SK-N-SH (cell line): Measurements from ENCODE around the gene SCEL. TPM values are rescaled to one million over a fixed set of nuclear protein-coding genes. Genes with fewer than 3 reads are reported as not detected.

Experiments
- CTCF ChIA-PET: fragments of 300-600, 350-600 bp; formaldehyde crosslinking; extraction: SDS; loops from one replicate; lab custom pipeline; 2021; lab: Yijun Ruan, JAX
- POLR2A ChIA-PET: fragments of 350-600 bp; sonication (Branson Sonifier 250); formaldehyde crosslinking; extraction: SDS; loops from one replicate; lab custom pipeline; 2020; ENCODE audit warnings: antibody characterized with exemption, inconsistent platforms; lab: Yijun Ruan, JAX
- DNase-seq: peaks from one replicate; pipeline ENCODE4 v3.0.0; 2012
- H2AFZ ChIP-seq: fragments of 200-600 bp; sonication (generic); 2 replicates; pipeline ENCODE4 v1.8.1; 2016; ENCODE audit warnings: antibody characterized with exemption, mild to moderate bottlenecking, low read depth
- H3F3A ChIP-seq: fragments of 200-600 bp; sonication (generic); replicated peaks from 2 replicates; pipeline ENCODE3; 2016; ENCODE audit warnings: antibody characterized with exemption, mild to moderate bottlenecking; ENCODE audit not compliant: insufficient read depth
- H3K27ac ChIP-seq, 2 experiments: fragments of 200-500 bp in 1 of 2; fragments of 200-600 bp in 1 of 2; sonication (Bioruptor generic) in 1 of 2; sonication (generic), shearing (Covaris generic) in 1 of 2; 2 replicates each; pipeline versions ENCODE4 v1.5.1 to v1.6.1; 2014 to 2016; ENCODE audit warnings: low read depth in 2 of 2, inconsistent platforms in 1 of 2, low read length in 1 of 2, mild to moderate bottlenecking in 1 of 2, mixed read lengths in 1 of 2
- H3K27me3 ChIP-seq: fragments of 200-600 bp; sonication (generic), shearing (Covaris generic); 2 replicates; pipeline ENCODE4 v1.6.1; 2016; ENCODE audit warnings: mixed run types; ENCODE audit not compliant: insufficient read depth
- H3K36me3 ChIP-seq, 2 experiments: fragments of 200-500 bp in 1 of 2; fragments of 200-600 bp in 1 of 2; sonication (Bioruptor generic) in 1 of 2; sonication (generic) in 1 of 2; replicated peaks in 1 of 2; 2 replicates each; pipeline versions ENCODE3 to v1.5.1; 2014 to 2016; ENCODE audit warnings: low read length in 1 of 2, mild to moderate bottlenecking in 1 of 2; ENCODE audit not compliant: insufficient read depth in 2 of 2, control insufficient read depth in 1 of 2
- H3K4me1 ChIP-seq, 2 experiments: fragments of 200-500 bp in 1 of 2; fragments of 200-600 bp in 1 of 2; sonication (Bioruptor generic) in 1 of 2; sonication (generic), shearing (Covaris generic) in 1 of 2; 2 replicates each; pipeline versions ENCODE4 v1.5.1 to v1.6.1; 2014 to 2016; ENCODE audit warnings: low read depth in 1 of 2, low read length in 1 of 2, mixed run types in 1 of 2; ENCODE audit not compliant: insufficient read depth in 2 of 2, control insufficient read depth in 1 of 2
- H3K4me2 ChIP-seq: fragments of 200-600 bp; sonication (generic), shearing (Covaris generic); 2 replicates; pipeline ENCODE4 v1.6.1; 2017; ENCODE audit warnings: mixed run types
- H3K4me3 ChIP-seq, 2 experiments: fragments of 200-500 bp in 1 of 2; fragments of 200-600 bp in 1 of 2; sonication (Bioruptor generic) in 1 of 2; sonication (generic), shearing (Covaris generic) in 1 of 2; 2 replicates each; pipeline versions ENCODE4 v1.5.1 to v1.8.1; 2014 to 2016; ENCODE audit warnings: low read depth in 2 of 2, inconsistent platforms in 1 of 2, low read length in 1 of 2, mild to moderate bottlenecking in 1 of 2, mixed read lengths in 1 of 2, moderate library complexity in 1 of 2
- H3K79me2 ChIP-seq: fragments of 200-600 bp; sonication (generic); 2 replicates; pipeline ENCODE4 v1.8.1; 2017; ENCODE audit warnings: mild to moderate bottlenecking; ENCODE audit not compliant: insufficient read depth
- H3K9ac ChIP-seq: fragments of 200-600 bp; sonication (generic); 2 replicates; pipeline ENCODE4 v1.6.1; 2017; ENCODE audit warnings: mixed run types
- H3K9me2 ChIP-seq: fragments of 200-600 bp; sonication (generic); 2 replicates; pipeline ENCODE4 v1.6.1; 2017; ENCODE audit warnings: mixed run types
- H3K9me3 ChIP-seq: fragments of 200-600 bp; sonication (generic); 2 replicates; pipeline ENCODE4 v1.6.1; 2017; ENCODE audit warnings: mixed run types, mild to moderate bottlenecking, moderate library complexity
- H4K20me1 ChIP-seq: fragments of 200-600 bp; sonication (generic); 2 replicates; pipeline ENCODE4 v1.6.1; 2017; ENCODE audit warnings: mild to moderate bottlenecking, mixed run types; ENCODE audit not compliant: insufficient read depth
- CHD2 ChIP-seq: fragments of 150-350 bp; IDR thresholded peaks from 2 replicates; pipeline ENCODE4 v1.6.1; 2018; ENCODE audit warnings: low read length; ENCODE audit not compliant: partially characterized antibody
- CTCF ChIP-seq: fragments of 200-600 bp; sonication (generic); IDR thresholded peaks from 2 replicates; pipeline ENCODE4 v1.6.1; 2017; ENCODE audit warnings: antibody characterized with exemption, mild to moderate bottlenecking, moderate library complexity
- EZH2phosphoT487 ChIP-seq: fragments of 200-600 bp; sonication (generic); IDR thresholded peaks from 2 replicates; pipeline ENCODE4 v1.6.1; 2017; ENCODE audit warnings: low read depth, mixed run types, mild to moderate bottlenecking, antibody characterized with exemption, moderate library complexity, borderline replicate concordance
- FOSL2 ChIP-seq: IDR thresholded peaks from 2 replicates; pipeline ENCODE4 v1.4.0; 2012; ENCODE audit warnings: low read depth, mild to moderate bottlenecking, moderate library complexity, borderline replicate concordance
- FOXJ3 ChIP-seq: sonication (generic); formaldehyde crosslinking; IDR thresholded peaks from 2 replicates; pipeline ENCODE4 v1.5.1; 2020; ENCODE audit warnings: mild to moderate bottlenecking, missing genetic modification reagents
- GABPA ChIP-seq: IDR thresholded peaks from 2 replicates; pipeline ENCODE4 v1.4.0; 2012; ENCODE audit warnings: low read depth, mild to moderate bottlenecking
- JUND ChIP-seq: IDR thresholded peaks from 2 replicates; pipeline ENCODE4 v1.4.0; 2012
- MEF2A ChIP-seq: IDR thresholded peaks from 2 replicates; pipeline ENCODE4 v1.4.0; 2012; ENCODE audit warnings: low read depth, borderline replicate concordance
- MXI1 ChIP-seq: IDR thresholded peaks from 2 replicates; pipeline ENCODE4 v1.6.1; 2012; ENCODE audit warnings: mild to moderate bottlenecking, low read depth, low read length, improper control_type of control experiment
- PBX3 ChIP-seq: IDR thresholded peaks from 2 replicates; pipeline ENCODE4; 2012
- RAD21 ChIP-seq: IDR thresholded peaks from 2 replicates; pipeline ENCODE4 v1.6.1; 2012; ENCODE audit warnings: mild to moderate bottlenecking, low read length
- RCOR1 ChIP-seq: fragments of 150-350 bp; IDR thresholded peaks from 2 replicates; pipeline ENCODE4 v1.6.1; 2017; ENCODE audit warnings: antibody characterized with exemption, low read length
- RFX5 ChIP-seq: IDR thresholded peaks from 2 replicates; pipeline ENCODE4 v1.6.1; 2012; ENCODE audit warnings: mild to moderate bottlenecking, improper control_type of control experiment, low read length
- WGBS: methylation state at CpG from one replicate; pipeline ENCODE4 v1.1.6; 2017; ENCODE audit warnings: low lambda C conversion rate; 5-methylcytosine and 5-hydroxymethylcytosine counted together
- polyA plus RNA-seq, 3 experiments: library from polyadenylated mRNA; depleted of rRNA; stranded (reverse); fragments of >200 nt; gene quantifications; 2 replicates each; pipeline ENCODE4 v1.2.3, GENCODE V29; 2012
- TF ChIP-seq, protein P1 (sequence below): IDR thresholded peaks from 2 replicates; pipeline ENCODE4 v1.6.1; 2012; ENCODE audit warnings: mild to moderate bottlenecking, low read depth, low read length, moderate library complexity
- TF ChIP-seq, protein P2 (sequence below): IDR thresholded peaks from 2 replicates; pipeline ENCODE4 v1.4.0; 2012; ENCODE audit warnings: low read depth, borderline replicate concordance
- TF ChIP-seq, protein P3 (sequence below): IDR thresholded peaks from 2 replicates; pipeline ENCODE4 v1.4.0; 2012; ENCODE audit warnings: low read depth
- TF ChIP-seq, protein P4 (sequence below): fragments of 150-350 bp; IDR thresholded peaks from 2 replicates; pipeline ENCODE4 v1.6.1; 2017; ENCODE audit warnings: antibody characterized with exemption, low read length, low read depth, borderline replicate concordance

SCEL gene
- polyA plus RNA-seq, 1 of the 3 experiments (the other 2 are of a cell fraction), result 0.02 TPM

GRCh38 chr13:77619655-77620054, 84.1 kb downstream of the SCEL start:
- H2AFZ ChIP-seq, result no peak overlapping the region
- no peaks in the 10 kb centered on the region for H3K9me2 ChIP-seq
- POLR2A ChIA-PET, result no interaction called here
- no peaks in the 10 kb centered on the region for H3K9me3 ChIP-seq
- no peak overlapping the region for H3K27ac ChIP-seq
- H3K4me3 ChIP-seq, result no peak overlapping the region
- H3K9ac ChIP-seq, result no peak overlapping the region
- 47% methylated on average over 5 of the region's 5 CpGs for WGBS
- no peak for DNase-seq
- H3K79me2 ChIP-seq, result no peaks in the 10 kb centered on the region
- TF ChIP-seq CHD2, result no peak
- TF ChIP-seq GABPA, result no peak
- no peak for TF ChIP-seq FOSL2
- H3K4me1 ChIP-seq, result no peaks in the 10 kb centered on the region
- no peak overlapping the region for H3K4me2 ChIP-seq
- no peaks in the 10 kb centered on the region for H3F3A ChIP-seq
- CTCF ChIA-PET, result interaction anchor here (0.7 to 1.1 kb wide), 2 partner anchors 13 to 55 kb away, joined by 3 read pairs; no protein-coding TSS in a partner anchor
- no peaks in the 10 kb centered on the region for H4K20me1 ChIP-seq
- no peaks in the 10 kb centered on the region for H3K36me3 ChIP-seq
- no peaks in the 10 kb centered on the region for H3K27me3 ChIP-seq

- H3K36me3 ChIP-seq, result no peaks in the 10 kb centered on the region
- DNase-seq, result no peak
- no peaks in the 10 kb centered on the region for H3K79me2 ChIP-seq
- no peaks in the 10 kb centered on the region for H3K9me3 ChIP-seq
- H3K9ac ChIP-seq, result no peak overlapping the region
- no peak overlapping the region for H3K4me2 ChIP-seq
- CTCF ChIA-PET, result interaction anchor here (0.7 to 1.1 kb wide), 2 partner anchors 12 to 55 kb away, joined by 3 read pairs; no protein-coding TSS in a partner anchor
- no peaks in the 10 kb centered on the region for H3K4me1 ChIP-seq
- POLR2A ChIA-PET, result no interaction called here
- WGBS, result 63% methylated on average over 1 of the region's 1 CpG
- TF ChIP-seq, protein P1, sequence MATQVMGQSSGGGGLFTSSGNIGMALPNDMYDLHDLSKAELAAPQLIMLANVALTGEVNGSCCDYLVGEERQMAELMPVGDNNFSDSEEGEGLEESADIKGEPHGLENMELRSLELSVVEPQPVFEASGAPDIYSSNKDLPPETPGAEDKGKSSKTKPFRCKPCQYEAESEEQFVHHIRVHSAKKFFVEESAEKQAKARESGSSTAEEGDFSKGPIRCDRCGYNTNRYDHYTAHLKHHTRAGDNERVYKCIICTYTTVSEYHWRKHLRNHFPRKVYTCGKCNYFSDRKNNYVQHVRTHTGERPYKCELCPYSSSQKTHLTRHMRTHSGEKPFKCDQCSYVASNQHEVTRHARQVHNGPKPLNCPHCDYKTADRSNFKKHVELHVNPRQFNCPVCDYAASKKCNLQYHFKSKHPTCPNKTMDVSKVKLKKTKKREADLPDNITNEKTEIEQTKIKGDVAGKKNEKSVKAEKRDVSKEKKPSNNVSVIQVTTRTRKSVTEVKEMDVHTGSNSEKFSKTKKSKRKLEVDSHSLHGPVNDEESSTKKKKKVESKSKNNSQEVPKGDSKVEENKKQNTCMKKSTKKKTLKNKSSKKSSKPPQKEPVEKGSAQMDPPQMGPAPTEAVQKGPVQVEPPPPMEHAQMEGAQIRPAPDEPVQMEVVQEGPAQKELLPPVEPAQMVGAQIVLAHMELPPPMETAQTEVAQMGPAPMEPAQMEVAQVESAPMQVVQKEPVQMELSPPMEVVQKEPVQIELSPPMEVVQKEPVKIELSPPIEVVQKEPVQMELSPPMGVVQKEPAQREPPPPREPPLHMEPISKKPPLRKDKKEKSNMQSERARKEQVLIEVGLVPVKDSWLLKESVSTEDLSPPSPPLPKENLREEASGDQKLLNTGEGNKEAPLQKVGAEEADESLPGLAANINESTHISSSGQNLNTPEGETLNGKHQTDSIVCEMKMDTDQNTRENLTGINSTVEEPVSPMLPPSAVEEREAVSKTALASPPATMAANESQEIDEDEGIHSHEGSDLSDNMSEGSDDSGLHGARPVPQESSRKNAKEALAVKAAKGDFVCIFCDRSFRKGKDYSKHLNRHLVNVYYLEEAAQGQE, result no peak
- TF ChIP-seq FOXJ3 (no peak), EZH2phosphoT487 (no peak), RFX5 (no peak), GABPA (no peak), PBX3 (no peak), JUND (no peak), MEF2A (no peak), MXI1 (no peak), CTCF (no peak), RCOR1 (no peak), RAD21 (no peak)
- TF ChIP-seq, protein P2, sequence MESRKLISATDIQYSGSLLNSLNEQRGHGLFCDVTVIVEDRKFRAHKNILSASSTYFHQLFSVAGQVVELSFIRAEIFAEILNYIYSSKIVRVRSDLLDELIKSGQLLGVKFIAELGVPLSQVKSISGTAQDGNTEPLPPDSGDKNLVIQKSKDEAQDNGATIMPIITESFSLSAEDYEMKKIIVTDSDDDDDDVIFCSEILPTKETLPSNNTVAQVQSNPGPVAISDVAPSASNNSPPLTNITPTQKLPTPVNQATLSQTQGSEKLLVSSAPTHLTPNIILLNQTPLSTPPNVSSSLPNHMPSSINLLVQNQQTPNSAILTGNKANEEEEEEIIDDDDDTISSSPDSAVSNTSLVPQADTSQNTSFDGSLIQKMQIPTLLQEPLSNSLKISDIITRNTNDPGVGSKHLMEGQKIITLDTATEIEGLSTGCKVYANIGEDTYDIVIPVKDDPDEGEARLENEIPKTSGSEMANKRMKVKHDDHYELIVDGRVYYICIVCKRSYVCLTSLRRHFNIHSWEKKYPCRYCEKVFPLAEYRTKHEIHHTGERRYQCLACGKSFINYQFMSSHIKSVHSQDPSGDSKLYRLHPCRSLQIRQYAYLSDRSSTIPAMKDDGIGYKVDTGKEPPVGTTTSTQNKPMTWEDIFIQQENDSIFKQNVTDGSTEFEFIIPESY, result no peak
- TF ChIP-seq, protein P3, sequence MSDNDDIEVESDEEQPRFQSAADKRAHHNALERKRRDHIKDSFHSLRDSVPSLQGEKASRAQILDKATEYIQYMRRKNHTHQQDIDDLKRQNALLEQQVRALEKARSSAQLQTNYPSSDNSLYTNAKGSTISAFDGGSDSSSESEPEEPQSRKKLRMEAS, result no peak
- TF ChIP-seq, protein P4, sequence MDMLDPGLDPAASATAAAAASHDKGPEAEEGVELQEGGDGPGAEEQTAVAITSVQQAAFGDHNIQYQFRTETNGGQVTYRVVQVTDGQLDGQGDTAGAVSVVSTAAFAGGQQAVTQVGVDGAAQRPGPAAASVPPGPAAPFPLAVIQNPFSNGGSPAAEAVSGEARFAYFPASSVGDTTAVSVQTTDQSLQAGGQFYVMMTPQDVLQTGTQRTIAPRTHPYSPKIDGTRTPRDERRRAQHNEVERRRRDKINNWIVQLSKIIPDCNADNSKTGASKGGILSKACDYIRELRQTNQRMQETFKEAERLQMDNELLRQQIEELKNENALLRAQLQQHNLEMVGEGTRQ, result no peak
- H3K27ac ChIP-seq, result no peak overlapping the region
- H4K20me1 ChIP-seq, result no peaks in the 10 kb centered on the region
- no peaks in the 10 kb centered on the region for H3K9me2 ChIP-seq
- H3K4me3 ChIP-seq, result no peak overlapping the region
- no peaks in the 10 kb centered on the region for H3K27me3 ChIP-seq
- H3F3A ChIP-seq, result no peaks in the 10 kb centered on the region
- H2AFZ ChIP-seq, result no peak overlapping the region
These were observed 84.6 kb downstream of the SCEL start for GRCh38 chr13:77620138-77620537.
